Measurements from ENCODE around the gene ACVR1.

DNA sequence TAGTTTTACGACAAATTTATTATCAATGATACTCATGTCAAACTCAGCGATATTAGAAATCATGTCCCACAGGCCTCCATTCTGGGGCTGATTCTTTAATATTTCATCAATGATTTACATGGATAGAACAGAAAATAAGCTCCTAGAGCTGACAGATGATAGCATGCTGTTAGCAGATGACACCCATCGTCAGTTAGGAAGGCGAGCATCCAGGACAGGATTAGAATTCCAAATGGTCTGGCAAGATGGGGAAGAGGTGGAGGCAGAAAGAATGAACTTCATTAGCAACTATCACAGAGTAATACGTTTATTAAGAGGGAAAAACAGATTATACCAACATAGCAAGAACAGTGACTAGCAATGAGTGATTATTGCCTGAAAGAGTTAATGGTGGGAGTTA lies 46.2 kb upstream of the ACVR1 start:
- TF ChIP-seq, protein P1, sequence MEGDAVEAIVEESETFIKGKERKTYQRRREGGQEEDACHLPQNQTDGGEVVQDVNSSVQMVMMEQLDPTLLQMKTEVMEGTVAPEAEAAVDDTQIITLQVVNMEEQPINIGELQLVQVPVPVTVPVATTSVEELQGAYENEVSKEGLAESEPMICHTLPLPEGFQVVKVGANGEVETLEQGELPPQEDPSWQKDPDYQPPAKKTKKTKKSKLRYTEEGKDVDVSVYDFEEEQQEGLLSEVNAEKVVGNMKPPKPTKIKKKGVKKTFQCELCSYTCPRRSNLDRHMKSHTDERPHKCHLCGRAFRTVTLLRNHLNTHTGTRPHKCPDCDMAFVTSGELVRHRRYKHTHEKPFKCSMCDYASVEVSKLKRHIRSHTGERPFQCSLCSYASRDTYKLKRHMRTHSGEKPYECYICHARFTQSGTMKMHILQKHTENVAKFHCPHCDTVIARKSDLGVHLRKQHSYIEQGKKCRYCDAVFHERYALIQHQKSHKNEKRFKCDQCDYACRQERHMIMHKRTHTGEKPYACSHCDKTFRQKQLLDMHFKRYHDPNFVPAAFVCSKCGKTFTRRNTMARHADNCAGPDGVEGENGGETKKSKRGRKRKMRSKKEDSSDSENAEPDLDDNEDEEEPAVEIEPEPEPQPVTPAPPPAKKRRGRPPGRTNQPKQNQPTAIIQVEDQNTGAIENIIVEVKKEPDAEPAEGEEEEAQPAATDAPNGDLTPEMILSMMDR (IDR thresholded peaks at IDR 0.05), result no peak
- no peak for TF ChIP-seq POLR2AphosphoS5 (IDR thresholded peaks at IDR 0.05; ENCODE audit: low read depth, low read length)
- no peak for TF ChIP-seq NRF1 (IDR thresholded peaks at IDR 0.05; ENCODE audit: low read depth, low read length)

Data from SK-N-SH (cell line).